NCI-H226 (cell line): Measurements from ENCODE around the gene DGKE.

Experiments used
- DNase-seq: peaks from one replicate; pipeline ENCODE4 v3.0.0-alpha.2; 2015

The DGKE gene

GRCh38 chr17:56817066-56817465 lies 16.9 kb upstream of the DGKE start:
- DNase-seq: no peak

- DNase-seq: no peak
Measured at GRCh38 chr17:56819030-56819429, 14.9 kb upstream of the DGKE start.

GRCh38 chr17:56819431-56820145 lies 14.4 kb upstream of the DGKE start:
- peak; percentile 32 for DNase-seq

GRCh38 chr17:56820207-56820606 lies 13.7 kb upstream of the DGKE start:
- no peak for DNase-seq

- DNase-seq: no peak
Measured at GRCh38 chr17:56821847-56822534, 12.0 kb upstream of the DGKE start.

- DNase-seq: no peak
Measured at GRCh38 chr17:56822725-56823124, 11.2 kb upstream of the DGKE start.

GRCh38 chr17:56823848-56824247 lies 10.1 kb upstream of the DGKE start:
- DNase-seq: no peak

GRCh38 chr17:56824503-56824902 lies 9.4 kb upstream of the DGKE start:
- DNase-seq: no peak

GRCh38 chr17:56826611-56827414 lies 7.1 kb upstream of the DGKE start:
- DNase-seq: no peak

- DNase-seq: no peak
Measured at GRCh38 chr17:56830726-56831368, 3.1 kb upstream of the DGKE start.

GRCh38 chr17:56831369-56832095 lies 2.4 kb upstream of the DGKE start:
- no peak for DNase-seq

GRCh38 chr17:56832446-56832845 lies 1.5 kb upstream of the DGKE start:
- DNase-seq: no peak

- DNase-seq: peak; percentile 71
Measured at GRCh38 chr17:56833057-56833808, 718 bp upstream of the DGKE start.

GRCh38 chr17:56834380-56835263 lies 671 bp downstream of the DGKE start:
- no peak for DNase-seq

GRCh38 chr17:56835264-56835585 lies 1.3 kb downstream of the DGKE start:
- DNase-seq: no peak

GRCh38 chr17:56838687-56839086 lies 4.7 kb downstream of the DGKE start:
- DNase-seq: no peak

GRCh38 chr17:56842577-56842976 lies 8.6 kb downstream of the DGKE start:
- no peak for DNase-seq

GRCh38 chr17:56845934-56846333 lies 12.0 kb downstream of the DGKE start:
- no peak for DNase-seq

GRCh38 chr17:56847106-56847505 lies 13.2 kb downstream of the DGKE start:
- DNase-seq: no peak

- DNase-seq: no peak
Measured at GRCh38 chr17:56849131-56849530, 15.2 kb downstream of the DGKE start.

- DNase-seq: no peak
Measured at GRCh38 chr17:56850591-56850990, 16.6 kb downstream of the DGKE start.
